GM18907 (cell line): ENCODE measurements around the gene HOXD10.

Source experiments
- ATAC-seq: cut with Tn5 transposase; IDR thresholded peaks from one replicate; pipeline ENCODE4 v1.9.1; 2021; ENCODE audit warnings: mild to moderate bottlenecking, moderate library complexity; ENCODE audit not compliant: unreplicated experiment

The HOXD10 gene

DNA sequence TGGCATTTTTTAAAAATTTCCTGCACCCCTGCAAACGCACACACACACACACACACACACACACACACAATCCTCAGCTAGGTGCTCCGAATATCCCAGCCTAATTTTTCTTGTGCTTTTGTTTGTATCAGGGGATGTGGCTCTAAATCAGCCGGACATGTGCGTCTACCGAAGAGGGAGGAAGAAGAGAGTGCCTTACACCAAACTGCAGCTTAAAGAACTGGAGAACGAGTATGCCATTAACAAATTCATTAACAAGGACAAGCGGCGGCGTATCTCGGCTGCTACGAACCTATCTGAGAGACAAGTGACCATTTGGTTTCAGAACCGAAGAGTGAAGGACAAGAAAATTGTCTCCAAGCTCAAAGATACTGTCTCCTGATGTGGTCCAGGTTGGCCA is 22.2 kb upstream of the HOXD10 start:
- ATAC-seq, result no peak

DNA sequence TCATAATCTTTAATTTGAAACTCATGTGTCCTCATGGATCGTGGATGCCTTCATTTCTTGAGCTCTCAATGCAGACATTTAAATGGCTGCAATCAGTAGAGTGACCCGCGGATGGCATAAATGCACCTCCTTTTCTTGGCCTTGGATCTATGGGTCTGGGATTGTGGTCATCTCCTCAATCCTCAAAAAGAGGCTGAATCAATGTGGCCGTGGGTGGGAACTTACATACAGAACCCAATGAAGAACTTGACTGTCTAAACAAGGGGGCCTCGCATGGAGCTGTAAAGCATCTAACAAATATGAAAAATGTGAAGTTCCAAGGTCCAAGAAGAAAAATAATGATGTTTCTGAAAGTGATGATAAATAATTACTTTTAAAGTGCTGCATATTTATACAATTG is 21.2 kb upstream of the HOXD10 start:
- ATAC-seq, result no peak

DNA sequence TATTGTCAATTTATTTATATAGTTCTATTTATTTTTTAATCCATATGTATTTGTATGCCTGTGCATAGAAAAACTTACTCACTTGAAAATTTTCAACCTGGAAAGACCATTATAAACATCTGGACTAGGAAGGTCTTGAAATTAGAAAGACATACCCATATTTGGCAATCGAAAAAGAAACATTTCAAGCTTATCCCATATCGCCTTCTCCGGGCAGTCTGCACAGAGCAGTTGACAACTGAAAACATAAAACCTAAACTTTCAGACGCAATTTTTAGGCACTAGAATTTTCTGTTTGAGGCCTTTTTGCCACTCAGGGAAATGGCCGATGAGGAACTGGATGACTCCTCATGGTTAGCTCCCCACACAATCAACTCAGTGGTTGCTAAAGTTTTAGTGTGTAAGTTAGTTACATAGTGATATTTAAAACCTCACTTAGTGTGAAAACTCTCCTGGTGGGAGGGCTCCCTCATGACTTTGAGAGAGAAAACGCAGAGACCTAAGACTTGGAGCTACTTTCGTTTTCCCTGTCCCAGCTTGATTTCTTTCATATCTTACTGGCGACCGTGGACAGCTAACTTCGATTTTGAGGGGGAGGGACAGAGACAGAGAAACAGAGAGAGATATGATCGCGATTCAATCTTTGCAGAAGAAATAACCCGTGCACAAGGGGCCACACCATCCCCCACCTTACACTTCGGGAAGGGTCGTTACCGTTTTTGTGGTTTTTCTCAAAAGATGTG is 20.2 kb upstream of the HOXD10 start:
- no peak for ATAC-seq

DNA sequence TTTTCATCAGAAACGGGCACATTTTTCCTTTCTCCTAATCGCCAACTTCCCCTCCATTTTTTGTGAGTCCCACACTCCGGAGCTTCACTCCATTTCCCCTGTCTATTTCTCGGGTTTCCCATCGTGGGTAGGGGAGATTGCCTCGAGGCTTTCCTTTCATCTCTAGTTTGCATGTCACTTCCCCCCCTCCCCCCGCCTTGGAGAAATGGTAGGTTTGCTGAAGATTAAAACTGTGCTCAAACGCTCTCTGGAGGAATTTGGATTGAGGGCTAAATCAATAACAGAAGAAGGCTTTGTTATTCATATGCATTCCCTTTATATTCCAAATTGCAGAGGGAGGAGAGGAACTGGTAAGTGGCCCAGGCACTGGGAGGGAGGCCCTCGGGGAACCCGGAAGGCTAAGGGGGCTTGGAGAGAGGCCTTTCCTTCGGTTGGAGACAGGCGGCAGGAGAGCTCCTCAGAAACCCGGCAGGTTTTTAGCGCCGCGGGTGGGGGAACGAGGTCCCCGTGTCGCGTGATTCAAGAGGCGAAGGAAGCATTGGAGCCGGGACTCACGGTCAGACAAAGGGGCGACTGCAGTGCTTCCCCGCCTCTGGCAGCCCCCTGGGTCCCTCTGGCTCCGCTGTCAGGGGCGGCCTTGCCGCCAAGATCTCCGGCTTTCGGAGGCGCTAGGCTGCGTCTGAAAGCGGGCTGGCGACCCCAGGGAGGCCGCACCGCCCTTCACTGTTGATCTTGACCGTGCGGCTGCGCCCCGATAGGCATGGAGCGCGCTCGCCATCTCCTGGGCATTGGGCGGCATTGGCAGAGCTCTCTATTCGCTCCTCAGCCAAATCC is 19.4 kb upstream of the HOXD10 start:
- peak; percentile 93 for ATAC-seq

DNA sequence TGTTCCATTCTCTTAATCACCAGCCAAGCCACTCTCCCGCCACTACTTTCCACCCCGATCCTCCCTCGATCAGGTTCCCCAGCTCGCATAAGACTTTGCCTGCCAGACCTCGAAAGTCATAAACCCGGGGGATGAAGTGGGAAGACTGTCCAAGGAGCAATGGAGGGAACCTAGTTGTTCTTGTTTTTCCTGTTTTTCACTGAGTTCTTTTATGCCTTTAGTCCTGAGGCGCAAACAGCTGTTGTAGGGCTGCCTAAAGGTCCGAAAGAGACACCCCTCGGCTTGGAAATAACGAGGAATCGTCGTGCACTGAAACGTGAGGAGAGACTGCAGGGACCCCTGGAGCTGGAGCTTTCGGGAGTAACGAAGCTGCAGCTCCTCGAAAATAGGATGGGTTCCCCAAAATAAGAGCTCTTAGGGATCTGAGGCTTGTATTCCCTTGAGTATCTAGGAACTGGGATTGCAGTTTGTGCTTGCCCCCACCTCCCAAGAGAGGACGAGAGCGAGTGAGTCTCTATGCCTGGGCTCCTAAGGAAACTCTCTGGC is 18.7 kb upstream of the HOXD10 start:
- no peak for ATAC-seq

DNA sequence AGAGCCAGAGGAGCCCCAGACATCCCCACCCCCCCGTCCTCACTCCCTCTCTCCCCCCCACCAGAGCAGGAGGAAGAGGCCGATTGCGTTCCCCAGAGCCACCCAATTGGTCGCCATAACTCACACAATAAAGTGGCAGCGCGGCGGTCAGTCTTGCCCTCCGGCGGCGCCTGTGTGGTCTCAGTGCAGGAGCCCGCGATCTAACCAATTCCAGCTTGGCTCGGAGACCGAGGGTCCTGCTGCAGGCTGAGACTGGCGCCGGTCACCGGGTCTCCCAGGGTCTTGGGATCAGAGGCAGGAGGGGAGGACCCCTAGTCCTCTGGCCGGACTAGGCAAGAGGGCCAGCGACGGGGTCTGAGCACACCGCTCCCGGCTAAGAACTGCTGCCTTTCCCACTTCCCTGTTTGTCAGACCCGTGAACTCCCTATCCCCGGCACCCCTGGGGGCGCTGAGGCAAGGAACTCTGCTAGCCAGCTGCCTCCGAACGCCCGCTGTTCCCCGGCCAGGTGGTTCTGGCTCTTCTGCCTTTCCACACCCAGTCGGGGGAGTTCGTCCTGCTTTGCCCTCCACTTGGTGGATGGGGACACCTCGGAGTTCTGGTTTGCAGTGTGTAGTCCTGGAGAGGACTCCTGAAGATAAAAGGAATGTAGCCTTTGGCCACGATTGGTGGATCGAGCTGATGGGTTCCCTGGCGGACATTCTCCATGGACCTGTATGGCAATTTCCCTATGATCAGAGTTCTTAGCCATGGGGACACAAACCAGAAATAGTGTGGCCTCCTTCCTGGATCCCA is 18.0 kb upstream of the HOXD10 start:
- ATAC-seq, result no peak

DNA sequence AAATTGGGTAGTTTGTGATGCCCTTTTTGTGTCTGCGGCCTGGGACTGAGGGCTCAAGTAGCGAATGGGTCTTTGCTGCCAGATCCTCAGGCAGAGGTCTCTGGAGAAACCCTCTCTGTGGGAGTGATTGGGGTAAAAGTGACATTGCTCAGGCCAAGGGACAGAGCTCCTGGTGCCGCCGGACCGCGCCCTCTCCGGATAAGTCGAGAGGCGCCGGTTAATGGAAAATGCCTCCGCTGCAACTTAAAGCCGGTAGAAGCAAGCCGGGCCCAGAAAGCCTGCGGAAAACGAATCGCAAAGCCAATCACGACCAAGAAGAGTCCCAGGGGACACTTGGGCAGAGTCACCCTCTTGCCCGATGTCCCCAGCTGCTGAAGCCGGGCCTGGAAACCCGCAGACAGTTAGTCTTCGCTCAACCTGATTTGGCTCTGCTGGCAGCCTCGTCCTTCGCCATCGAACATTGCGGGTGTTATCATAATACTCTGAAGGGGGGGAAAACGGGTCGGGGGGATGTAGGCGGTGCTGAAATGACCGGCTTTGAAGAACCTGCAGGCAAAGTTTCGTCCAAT is 17.3 kb upstream of the HOXD10 start:
- ATAC-seq, result no peak

DNA sequence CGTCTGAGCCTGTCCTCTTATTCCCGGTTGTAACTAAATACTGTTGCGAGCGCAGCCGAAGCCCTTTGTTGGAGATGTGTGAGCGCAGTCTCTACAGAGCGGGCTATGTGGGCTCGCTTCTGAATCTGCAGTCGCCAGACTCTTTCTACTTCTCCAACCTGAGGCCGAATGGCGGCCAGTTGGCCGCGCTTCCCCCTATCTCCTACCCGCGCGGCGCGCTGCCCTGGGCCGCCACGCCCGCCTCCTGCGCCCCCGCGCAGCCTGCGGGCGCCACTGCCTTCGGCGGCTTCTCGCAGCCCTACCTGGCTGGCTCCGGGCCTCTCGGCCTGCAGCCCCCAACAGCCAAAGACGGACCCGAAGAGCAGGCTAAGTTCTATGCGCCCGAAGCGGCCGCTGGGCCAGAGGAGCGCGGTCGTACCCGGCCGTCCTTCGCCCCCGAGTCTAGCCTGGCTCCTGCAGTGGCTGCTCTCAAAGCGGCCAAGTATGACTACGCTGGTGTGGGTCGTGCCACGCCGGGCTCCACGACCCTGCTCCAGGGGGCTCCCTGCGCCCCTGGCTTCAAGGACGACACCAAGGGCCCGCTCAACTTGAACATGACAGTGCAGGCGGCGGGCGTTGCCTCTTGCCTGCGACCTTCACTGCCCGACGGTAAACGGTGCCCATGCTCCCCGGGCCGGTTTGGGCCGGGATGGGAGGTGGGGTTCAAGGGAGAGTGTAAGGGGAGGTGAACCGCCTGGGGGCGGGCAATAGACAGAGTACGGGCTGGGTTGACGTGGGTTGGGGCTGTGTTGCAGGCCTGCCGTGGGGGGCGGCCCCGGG is 16.6 kb upstream of the HOXD10 start, which contains the start of gene HOXD12:
Gene HOXD12 (plus strand): TSS at position 68 of the 819 bp plus-strand sequence. CDS start 7 bp downstream, at position 75.
- no peak for ATAC-seq

DNA sequence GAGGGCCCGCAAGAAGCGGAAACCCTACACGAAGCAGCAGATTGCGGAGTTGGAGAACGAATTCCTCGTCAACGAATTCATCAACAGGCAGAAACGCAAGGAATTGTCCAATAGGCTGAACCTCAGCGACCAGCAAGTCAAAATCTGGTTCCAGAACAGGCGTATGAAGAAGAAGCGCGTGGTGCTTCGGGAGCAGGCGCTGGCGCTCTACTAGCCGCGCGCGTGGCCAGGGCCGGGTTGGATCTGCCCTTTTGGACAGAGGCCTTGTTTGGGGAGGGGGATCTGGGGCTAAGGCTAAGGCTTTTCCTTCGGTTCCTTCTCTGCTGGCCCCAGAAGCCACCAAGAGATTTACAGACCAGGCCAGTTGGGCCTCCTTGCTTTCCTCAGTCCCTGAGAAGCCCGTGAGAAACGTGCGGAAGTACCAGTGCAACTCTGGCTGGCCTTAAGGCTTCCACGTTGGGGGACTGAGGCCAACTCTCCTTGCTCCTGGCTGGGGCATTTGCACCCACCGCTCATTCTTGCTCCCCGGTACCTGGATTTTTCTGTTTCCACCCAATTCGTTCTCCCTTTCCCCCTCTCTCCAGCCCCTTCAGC is 15.9 kb upstream of the HOXD10 start:
- no peak for ATAC-seq

DNA sequence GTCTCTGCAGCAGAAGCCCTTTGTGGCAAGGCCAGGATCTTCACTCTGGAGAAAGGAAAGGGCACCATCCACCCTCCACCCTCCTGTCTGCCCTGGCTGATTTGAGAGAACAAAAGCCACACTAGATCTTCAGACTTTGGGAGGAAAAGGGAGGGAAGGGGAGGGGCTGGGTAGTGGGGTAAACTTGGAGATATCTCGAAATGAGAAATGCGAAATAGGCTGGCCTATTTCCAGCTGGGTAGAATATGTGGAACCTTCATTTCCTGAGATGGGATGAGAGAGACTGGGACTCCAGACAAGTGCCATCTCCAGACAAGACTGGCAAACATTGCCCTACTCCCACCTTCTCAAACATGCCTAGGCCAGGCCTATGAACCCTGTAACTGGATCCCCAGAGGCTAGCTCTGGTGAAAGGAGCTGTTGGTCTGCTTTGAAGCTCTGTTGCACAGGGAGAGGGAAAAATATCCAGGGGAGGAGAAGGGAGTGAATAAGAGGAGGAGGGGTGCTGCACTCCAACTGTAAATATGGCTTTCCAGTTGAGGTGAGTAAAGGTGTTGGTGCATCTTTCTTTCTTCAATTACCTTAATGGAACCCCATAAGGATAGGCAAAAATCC is 15.3 kb upstream of the HOXD10 start:
- ATAC-seq, result no peak

DNA sequence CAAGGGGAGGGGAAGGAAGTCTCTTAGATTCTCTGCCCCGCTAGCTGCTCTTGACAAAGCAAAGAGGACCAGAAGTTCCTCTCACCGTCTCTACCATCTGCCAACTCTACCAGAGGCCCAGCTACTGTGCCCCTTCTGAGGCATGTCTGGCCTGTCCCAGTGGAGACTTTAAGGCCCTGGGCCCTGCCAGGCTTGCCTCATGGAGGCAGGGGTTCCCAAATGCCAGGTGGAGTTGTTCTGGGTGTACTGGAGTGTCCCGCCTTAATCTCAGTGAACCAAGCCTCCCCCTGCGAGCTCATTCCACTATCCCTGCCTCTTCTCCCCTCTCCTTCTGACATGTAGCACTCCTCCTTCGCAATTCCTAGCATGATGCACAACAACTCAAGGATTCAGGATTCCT is 14.7 kb upstream of the HOXD10 start:
- no peak for ATAC-seq

DNA sequence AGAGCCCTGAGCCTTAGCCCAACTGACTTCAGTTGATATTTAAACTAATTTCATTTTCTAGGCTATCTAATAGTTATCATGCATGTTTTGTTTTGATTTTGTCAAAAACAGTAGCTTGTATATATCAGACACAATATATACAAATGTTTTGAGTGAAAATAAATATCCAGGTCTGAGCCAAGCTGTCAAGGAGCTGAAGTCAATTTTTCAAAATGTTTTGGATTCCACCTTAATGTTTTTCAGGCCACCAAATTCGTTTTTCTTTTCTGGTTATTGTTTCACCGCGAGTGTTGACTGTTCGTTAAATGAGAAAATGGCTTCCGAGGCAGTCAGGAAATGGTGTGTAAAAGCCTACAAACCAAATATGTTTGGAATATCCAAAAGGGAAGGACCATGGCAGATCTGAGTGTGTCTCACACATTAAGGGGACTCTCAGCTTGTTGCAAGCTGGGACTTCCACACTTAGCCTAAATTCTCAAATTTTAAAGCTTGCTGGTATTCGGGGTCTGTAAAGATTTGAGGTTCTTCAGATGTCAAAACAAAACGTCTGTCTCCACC is 14.2 kb upstream of the HOXD10 start:
- no peak for ATAC-seq

DNA sequence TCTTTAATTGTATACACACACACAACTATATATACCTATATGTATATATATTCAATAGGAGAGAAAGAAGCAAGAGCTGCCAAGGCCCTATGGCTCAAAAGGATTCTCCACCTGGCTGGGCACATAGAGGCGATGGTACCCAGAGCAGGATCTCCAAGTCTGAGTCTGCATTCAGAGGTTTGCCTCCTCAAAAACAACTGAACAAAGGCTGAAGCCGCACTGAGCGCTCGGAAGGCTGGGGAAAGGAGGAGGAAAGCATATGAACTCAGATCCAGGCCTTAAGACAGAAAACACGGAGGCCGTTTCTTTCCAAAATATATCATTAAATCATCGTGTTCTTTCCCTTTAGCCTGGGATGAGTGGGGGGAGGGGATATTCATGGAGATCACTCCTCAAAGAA is 13.4 kb upstream of the HOXD10 start:
- no peak for ATAC-seq

DNA sequence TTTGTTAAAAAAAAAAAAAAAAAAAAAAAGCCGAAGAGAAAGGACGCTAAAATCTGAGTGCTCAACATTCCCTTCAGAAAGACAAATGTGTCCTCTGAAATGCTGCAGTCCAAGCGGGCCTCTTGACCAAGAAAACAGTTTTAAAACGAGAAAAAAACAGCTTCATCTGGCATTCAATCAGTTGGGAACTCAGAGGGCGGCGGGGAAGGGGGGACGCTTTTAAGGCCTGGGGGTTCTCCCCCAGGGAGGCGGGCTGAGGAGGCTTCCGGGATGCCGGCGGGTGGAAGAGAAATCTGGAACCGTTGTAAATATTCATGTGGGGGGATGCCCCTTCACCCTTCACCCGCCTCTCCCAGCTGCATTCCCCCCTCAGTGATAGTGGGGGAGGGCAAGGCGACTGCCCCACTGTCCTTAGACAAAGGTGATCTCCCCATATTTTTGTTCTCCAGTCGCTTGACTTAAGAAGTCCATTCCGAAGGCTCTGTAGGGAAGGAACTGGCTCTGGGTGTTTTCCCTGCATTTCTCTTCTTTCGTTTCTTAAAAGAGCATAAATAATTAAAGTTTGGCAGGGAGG is 12.7 kb upstream of the HOXD10 start:
- ATAC-seq, result no peak

DNA sequence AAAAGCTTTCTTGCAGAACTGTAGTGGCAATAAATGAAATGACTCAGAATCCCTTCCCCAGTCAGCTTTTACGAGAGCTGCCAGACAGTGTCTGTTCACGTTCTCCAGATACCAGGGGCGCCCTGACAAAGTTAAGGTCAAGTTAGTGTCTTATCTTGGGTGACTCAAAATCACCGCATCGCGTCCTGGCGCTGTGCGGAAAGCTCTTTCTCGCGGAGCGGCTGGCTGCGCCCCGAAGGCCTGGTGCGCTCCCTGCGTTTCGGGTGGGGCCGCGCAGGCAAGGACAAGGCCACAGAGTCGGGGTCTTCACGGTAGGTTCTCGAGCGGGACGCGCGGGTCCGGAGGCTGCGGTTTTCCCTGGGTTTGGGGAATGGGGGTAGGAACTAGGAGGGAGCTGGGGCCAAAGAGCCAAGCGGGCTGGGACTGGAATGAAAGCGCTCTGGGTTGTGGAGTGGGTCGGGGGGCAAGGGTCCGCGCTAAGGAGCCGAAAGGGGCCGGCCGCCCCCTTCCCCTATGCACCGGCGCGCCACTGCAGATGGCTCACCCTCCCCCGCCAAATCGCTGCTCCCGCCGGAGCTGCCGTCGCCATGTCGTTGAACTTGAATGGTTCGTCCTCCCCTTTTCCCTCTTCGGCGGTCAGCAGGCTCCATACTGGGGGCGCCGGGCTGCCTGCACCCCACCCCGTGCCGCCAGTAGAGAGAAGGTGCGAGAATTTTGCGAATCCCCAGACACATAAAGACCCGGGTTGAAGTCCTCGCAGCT is 12.1 kb upstream of the HOXD10 start:
- no peak for ATAC-seq

DNA sequence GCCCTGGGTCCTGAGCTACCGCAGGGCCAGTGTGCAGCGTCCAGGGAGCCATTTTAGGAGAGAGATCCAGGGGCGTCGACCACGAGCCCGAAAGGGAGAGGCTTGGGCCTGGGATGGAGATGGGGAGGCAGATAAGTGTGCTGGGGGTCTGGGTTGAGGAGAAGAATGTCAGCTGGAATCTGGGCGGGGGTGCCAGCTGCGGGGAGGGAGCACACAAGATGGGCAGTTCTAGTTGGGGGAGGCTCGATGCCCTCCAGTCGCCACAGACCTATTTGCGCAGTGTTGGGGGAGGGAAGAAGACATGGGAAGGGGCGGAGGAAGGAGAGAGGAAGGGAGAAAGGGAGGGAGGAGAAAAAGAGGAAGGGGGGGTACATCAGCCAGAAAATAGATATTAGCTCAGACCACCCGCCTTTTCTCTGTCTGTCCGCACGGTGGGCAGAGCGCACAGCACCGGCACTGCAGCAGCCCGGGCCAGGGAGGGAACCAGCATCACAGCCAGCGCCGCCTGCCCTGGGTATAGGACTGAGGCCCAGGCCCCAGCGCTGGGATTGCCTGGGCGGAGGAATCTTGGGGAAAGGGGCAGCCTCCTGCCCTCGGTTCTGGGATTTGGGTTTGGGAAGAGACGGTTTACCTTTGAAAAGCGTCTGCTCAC is 11.4 kb upstream of the HOXD10 start:
- no peak for ATAC-seq
